Endometrial microvascular endothelial cells (primary cell): ENCODE results near the gene MAP3K7CL. TPM values are rescaled to one million over a fixed set of nuclear protein-coding genes. Genes with fewer than 3 reads are reported as not detected.
"Not testable (repeated sequence)": the region's sequence is repeated elsewhere in the genome, so short reads cannot be mapped to it uniquely, and the experiment has no call there.

ENCODE experiments used
- in situ Hi-C: cut with HindIII; loops from 2 replicates; pipeline ENCODE4 v1.10.0; 2017; ENCODE audit warnings: low sequenced_read_pairs, low pct_unique_long_range_greater_than_20kb; ENCODE audit errors: inconsistent ontology term
- total RNA-seq: library from RNA; depleted of rRNA; stranded (reverse); fragments of >200 nt; gene quantifications from one replicate; pipeline ENCODE4 v1.2.3, GENCODE V29; 2015; ENCODE audit errors: inconsistent ontology term

The MAP3K7CL gene
- total RNA-seq, 1 donor from 2014 or later, result 6.8 TPM

DNA sequence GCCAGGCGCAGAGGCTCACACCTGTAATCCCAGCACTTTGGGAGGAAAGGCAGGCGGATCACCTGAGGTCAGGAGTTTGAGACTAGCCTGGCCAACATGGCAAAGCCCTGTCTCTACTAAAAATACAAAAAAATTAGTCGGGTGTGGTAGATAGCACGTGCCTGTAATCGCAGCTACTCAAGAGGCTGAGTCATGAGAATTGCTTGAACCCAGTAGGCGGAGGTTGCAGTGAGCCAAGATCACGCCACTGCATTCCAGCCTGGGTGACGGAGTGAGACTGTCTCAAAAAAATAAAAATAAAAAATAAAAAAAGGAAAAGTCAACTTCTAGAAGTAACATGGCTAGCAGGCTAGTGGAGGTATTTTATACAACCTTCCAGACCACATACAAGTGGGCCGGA, 32.4 kb downstream of the MAP3K7CL start:
- in situ Hi-C loops, result not testable (repeated sequence)

DNA sequence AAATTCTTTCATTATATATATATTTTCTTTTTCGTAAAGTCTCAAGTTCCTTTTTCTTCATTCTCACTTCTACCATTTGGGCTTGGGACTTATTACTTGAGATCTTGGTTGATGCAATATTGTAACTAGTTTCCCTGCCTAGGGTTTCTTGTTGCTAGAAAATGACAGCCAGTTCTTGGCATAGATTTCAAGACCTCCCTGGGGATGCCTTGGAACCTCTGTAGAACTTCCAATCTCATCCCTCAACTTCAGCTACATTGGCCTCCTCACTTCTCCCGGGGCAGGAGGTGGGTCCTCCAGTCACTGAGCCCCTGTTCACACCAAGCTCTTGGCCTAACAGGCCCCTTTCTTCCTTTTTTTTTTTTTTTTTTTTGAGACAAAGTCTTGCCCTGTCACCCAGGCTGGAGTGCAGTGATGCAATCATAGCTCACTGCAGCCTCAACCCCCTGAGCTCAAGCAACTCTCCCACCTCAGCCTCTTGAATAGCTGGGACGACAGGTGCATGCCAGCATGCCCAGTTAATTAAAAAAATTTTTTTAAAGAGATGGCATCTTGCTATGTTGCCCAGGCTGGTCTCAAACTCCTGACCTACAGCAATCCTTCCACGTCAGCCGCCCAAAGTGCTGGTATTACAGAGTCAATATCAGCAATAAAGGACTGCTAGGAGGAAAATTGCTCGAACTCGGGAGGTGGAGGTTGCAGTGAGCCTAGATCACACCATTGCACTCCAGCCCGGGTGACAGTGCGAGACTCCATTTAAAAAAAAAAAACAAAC, 33.1 kb downstream of the MAP3K7CL start:
- in situ Hi-C loops, result no loop called here

DNA sequence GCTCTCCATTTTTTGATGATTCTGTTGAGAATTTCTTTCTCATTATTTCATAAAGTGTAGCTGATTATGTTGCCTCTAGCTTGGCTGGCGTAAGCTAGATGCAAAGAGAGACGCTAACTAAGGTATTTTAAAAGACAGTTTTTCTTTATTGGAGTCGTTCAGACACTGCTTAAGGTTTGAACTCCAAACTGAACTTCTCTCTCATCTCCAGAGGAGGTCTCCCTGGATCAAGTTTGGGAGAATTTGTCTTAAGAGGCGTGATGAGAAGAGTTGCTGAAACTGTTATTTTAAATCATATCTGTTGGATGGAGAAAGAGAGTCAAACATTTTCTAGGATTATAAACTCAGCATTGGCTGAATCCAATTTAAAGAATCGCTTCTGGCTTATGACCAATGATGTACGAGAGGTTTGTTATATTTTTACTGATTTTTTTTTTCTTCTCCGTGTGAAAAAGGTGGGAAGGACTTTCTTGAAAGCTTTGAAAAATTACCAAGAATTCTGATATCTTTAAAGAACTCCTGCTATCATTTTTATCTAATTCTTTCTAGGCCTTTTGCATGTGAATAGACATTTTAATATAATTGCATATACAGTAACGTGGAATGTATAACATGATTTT, 34.0 kb downstream of the MAP3K7CL start:
- in situ Hi-C loops, result no loop called here

DNA sequence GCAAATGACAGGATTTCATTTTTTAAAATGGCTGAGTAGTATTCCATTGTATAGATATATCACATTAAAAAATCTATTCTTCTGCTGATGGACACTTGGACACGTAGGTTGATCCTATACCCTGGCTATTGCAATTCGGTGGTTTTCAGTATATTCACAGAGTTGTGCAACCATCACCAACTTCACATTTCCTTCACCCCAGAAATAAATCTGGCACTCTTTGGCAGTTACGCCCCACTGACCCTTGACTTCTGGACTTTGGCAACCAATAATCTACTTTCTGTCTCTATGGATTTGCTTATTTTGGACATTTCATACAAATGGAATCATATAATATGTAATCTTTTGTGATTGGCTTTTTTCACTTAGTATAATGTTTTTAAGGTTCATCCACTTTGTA, 35.9 kb downstream of the MAP3K7CL start:
- in situ Hi-C loops, result no loop called here

DNA sequence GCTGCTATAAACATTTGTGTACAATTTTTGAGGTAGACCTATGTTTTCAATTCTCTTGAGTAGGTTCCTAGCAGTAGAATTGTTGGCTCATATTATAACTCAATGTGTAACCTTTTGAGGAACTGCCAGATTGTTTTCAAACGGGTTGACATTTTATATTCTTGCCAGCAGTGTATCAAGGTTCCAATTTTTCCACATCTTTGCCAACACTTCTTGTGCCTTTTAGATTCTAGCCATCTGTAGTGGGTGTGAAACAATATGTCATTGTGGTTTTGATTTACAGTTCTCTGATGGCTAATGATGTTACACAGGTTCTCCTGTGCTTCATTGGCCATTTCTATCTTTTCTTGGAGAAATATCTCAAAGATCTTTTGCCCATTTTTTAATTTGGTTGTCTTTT, 36.4 kb downstream of the MAP3K7CL start:
- in situ Hi-C loops, result no loop called here

DNA sequence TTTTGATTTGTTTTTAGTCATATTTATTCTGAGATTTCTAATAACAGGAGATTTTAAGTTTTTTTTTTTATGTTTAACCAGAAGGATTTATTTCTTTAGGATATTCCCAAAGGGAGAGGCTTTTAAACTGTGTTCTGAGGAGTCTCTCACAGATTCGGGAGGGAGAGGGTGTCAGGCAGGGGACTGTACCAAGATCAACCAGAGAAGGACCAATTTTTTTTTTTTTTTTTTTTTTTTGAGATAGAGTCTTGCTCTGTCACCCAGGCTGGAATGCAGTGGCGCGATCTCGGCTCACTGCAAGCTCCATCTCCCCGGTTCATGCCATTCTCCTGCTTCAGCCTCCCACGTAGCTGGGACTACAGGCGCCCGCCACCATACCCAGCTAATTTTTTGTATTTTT, 37.0 kb downstream of the MAP3K7CL start:
- in situ Hi-C loops, result not testable (repeated sequence)

DNA sequence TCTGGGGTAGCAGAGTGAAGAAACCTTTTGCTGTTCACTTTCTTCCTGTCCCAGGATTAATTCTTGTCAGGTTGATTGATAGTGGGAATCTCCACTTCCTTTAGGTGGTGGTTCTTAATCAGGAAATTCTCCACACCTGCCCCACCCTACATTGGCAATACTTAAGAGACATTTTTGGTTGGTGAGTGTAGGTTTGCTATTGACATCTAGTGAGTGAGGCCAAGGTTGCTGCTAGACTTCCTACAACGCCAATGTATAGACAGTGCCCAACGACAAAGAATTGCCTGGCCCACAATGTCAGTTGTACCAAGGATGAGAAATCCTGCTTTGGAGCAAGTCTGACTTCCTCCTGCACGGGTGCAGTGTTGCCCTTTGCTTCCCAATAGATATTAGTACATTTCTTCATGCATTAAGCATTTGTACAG, 38.5 kb downstream of the MAP3K7CL start:
- in situ Hi-C loops, result no loop called here

DNA sequence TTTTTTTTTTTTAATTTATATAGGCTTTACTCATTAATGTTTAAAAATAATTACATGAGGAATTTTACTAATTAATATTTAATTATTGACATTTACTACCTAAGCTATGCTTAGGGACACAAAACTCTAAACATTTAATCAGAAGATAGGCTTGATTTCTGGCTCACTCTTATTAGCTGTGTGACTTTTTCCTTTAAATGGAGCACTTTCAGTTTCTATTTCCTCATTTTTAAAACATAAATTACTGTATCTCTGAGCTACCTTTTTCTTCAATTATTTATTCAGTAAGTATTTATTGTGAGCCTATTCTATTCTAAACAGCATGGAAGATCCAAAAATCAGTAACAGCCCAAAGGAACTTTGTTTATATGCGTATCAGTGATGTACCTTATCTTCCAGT, 40.5 kb downstream of the MAP3K7CL start:
- in situ Hi-C loops, result no loop called here

DNA sequence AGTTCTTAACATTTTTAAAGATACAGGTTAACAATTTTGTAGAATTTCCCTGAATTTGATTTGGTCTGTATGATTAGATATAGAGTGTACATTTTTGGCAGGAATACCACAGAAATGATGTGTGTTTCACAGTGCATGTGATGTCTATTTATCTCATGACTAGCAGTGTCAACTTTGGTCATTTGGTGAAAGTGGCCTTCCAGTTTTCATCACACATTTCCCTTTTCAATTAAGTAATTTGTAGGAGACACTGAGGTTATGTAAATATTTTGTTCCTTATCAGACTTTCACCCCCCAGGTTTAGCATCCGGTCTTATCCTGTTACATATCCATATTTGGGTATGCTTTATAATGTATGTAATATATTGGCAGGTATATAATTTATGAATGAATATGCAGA, 41.8 kb downstream of the MAP3K7CL start:
- in situ Hi-C loops, result no loop called here

DNA sequence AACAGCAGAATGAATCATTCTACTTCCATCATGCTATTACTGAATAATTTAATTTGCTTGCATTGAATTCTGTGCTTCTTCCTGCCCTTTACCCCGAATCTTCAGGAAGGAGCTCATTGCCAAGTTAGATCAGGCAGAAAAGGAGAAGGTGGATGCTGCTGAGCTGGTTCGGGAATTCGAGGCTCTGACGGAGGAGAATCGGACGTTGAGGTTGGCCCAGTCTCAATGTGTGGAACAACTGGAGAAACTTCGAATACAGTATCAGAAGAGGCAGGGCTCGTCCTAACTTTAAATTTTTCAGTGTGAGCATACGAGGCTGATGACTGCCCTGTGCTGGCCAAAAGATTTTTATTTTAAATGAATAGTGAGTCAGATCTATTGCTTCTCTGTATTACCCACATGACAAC, 44.2 kb downstream of the MAP3K7CL start:
- in situ Hi-C loops, result no loop called here

DNA sequence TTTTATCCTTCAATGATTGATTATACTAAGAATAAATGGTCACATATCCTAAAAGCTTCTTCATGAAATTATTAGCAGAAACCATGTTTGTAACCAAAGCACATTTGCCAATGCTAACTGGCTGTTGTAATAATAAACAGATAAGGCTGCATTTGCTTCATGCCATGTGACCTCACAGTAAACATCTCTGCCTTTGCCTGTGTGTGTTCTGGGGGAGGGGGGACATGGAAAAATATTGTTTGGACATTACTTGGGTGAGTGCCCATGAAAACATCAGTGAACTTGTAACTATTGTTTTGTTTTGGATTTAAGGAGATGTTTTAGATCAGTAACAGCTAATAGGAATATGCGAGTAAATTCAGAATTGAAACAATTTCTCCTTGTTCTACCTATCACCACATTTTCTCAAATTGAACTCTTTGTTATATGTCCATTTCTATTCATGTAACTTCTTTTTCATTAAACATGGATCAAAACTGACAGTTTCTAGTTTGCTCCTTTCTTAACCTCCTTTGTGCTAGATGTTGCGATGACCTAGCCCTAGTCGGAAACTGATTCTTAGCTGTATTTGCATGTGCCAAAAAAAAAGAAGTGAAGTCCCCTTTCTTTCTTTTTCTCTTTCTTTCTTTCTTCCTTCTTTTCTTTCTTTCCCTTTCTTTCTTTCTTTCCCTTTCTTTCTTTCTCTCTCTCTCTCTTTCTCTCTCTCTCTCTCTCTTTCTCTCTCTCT, 45.1 kb downstream of the MAP3K7CL start:
- in situ Hi-C loops, result no loop called here

DNA sequence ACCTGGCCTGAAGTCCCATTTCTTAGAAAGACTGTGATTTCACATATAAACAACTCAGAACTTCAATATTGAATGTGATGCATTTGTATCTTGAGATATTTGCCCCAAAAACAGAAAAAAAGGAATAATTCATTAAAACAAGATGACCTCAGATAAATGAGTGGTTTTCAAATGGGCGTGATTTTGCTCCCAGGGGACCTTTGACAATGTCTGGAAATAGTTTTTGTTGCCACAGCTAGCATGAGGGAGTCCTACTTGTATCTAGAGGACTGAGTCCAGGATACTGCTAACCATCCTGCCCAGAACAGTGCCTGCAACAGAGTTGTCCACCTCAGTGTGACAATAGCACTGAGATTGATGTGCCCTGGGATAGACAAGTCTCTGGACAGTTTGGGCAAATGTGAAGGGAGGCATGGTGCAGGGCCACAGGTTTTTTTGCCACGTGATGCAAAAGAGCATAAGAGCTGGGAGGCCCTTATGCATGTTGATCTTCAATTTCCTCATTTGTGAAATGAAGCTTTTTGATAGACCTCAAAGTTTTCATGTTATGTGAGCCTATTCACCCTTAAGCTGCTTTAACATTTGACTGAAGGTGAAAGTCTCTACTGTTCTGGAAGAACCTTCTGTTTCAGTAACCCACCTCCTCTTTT, 46.2 kb downstream of the MAP3K7CL start:
- in situ Hi-C loops, result no loop called here

DNA sequence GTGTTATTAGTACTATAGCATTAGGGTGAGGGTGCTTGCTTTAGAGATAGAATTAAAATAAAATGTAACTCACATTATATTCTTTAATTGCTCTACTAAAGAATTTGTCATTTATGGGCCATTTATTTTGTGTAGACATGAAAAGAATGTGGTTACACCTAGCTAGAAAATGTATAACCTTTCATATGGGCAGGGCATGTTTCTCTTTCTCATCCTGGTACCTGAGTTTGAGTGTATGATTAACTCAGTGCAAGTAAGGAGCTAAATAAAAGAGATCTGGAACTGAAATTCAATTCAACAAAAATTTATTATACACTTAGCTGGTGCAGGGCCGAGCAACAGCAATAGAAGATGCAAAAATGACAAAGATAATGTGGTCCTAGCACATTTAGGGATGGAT, 47.4 kb downstream of the MAP3K7CL start:
- in situ Hi-C loops, result no loop called here

DNA sequence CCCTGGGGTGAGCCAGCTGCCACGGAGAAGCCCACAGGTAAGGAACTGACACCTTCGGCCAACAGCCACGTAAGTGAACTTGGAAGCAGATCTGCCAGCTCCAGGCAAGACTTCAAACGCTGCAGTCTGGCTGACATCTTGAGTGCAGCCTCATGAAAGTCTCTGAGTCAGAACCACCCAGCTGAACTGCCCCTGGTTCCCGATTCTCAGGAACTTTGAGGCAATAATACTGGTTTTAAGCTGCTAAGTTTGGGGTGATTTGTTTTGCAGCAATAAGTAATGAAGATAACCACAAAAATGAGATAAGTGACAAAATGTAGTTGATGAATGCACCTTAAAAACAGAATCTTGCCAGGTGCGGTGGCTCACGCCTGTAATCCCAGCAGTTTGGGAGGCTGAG, 48.5 kb downstream of the MAP3K7CL start:
- in situ Hi-C loops, result no loop called here

DNA sequence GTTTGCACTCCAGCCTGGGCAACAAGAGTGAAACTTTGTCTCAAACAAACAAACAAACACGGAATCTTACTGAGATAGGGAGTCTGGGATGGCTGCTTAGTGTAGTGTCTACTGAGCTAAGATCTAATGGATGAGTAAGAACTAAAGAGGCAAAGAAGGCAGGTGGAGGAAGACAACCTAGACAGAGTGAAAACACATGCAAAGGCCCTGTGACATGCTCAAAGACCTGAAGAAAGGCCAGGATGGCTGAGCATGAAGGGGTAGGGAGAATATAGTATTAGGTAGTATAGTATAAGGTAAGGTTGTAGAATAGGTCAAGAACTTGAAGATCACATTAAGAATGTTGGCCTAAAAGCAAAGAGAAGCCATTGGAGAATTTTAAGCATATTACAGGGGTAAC, 49.1 kb downstream of the MAP3K7CL start:
- in situ Hi-C loops, result no loop called here

DNA sequence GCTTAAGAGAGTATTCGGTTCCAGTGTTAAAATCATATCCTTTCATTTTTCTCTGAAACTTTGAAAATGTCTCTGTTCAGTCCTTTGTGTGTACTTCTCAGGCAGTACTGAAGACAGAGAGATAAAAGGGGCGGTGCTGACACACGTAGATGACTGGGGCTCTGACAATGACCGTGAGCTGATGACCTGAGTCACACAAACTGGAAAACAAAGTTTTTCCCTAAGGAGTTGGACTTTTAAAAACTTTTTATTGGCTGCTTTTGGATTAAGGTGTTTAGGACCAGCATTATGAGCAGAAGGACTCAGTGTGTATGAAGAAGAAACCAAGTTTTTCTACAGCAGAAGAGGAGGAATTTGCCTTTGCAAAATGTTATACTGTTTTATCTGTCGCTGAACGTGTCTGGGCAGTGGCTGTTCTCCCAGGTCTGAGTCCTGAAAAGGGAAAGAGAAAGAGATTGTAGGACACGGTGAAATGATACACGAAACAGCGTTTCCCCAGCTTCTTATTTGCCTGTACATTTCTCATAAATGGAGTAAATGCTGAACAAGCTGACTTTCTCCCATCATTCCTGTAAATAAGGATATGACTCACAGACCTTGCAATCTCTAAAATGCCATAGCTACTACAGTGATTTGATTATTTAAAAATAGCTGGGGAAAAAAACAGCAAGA, 51.5 kb downstream of the MAP3K7CL start:
- in situ Hi-C loops, result no loop called here

DNA sequence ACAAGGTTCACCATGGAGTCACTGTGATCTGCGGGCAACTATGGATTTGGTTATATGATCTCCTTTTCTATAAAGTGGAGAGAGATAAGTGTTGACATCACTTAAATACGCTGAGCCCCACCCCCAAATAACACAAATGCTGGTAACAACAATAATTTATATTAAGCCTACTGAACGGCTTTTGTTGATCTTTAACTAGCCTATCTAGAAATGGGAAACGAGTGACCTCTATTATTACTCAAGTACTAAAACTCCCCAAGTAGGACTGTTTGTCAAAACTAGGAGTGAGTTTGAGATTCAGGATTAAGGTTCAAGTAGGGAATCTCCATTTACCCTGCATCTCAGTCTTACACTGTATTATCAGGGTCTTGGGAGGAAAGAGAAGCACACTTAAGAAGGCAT, 52.2 kb downstream of the MAP3K7CL start:
- in situ Hi-C loops, result no loop called here

DNA sequence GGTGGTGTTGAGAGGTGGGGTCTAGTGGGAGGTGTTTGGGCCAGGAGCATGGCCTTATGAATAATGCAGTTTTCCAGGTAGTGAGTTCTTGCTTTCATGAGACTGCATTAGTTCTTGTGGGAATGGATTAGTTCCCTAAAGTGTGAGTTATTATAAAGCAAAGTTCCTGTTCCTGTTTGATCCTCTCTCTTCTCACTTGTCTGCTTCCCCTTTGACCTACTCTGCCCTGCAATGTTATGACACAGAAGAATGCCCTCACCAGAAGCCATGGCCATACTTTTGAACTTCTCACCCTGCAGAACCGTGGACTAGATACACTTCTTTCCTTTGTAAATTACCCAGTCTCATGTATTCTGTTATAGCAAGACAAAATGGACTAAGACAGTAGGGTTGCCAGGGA, 53.6 kb downstream of the MAP3K7CL start:
- in situ Hi-C loops, result no loop called here

DNA sequence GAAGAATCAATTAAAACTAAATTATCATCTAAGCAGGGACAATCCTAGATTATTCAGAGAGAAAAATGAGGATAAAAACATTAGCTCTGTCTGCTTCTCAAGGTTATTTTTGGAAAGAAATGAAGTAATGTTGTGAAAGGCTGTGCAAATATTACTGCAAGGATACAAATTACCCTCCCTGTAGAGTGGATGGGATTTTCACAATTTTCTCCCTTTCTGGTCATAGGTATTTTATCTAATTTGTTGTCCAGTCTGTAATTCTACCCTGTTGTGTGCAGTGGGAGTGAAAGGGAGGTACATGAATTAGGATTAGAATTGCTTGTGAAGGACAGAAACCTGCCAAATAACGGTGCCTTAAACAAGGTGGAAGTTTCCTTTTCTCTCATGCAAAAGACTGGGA, 54.7 kb downstream of the MAP3K7CL start:
- in situ Hi-C loops, result no loop called here
